Sigmoid colon (tissue), 4 donors: ENCODE results near the gene TMPRSS12.

Source experiments
- EP300 ChIP-seq, 4 donors: sonication (generic); formaldehyde crosslinking; IDR thresholded peaks; one replicate each; pipeline ENCODE4 v1.6.1; 2017; ENCODE audit warnings: antibody characterized with exemption in 4 of 4
- POLR2A ChIP-seq, 2 donors: fragments of 450-650 bp; IDR thresholded peaks; one replicate each; pipeline ENCODE4 v1.6.1; 2016; ENCODE audit warnings: antibody characterized with exemption in 2 of 2, mild to moderate bottlenecking in 2 of 2, moderate library complexity in 2 of 2
- POLR2AphosphoS5 ChIP-seq, 4 donors: sonication (generic); formaldehyde crosslinking; IDR thresholded peaks; one replicate each; pipeline ENCODE4 v1.6.1; 2017; ENCODE audit warnings: antibody characterized with exemption in 4 of 4
- TF ChIP-seq, protein P1 (sequence below), 4 experiments: fragments of 450-650 bp in 3 of 4; fragments of 200-600 bp in 1 of 4; IDR thresholded peaks; one replicate each; pipeline ENCODE4 v1.5.1; 2016 to 2019; ENCODE audit warnings: antibody characterized with exemption in 4 of 4, mild to moderate bottlenecking in 3 of 4, moderate library complexity in 2 of 4

DNA sequence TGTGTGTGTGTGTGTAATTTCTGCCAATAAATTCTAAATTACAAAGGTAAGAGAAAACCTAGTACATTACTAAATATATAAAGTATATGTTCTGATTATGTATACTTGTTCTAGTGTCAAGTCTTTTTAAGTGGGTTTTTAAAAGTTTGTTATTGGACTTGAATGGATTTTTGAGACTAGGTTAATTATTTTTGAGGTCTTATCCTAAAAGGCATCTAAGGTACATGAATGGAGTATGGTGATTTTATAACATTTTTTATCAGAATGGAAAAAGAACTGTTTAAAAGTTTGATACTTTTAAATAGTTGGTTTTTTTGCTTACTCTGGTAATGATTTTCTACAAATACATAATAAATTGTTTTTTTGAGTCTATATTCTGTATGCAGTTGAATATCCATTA lies 22.5 kb upstream of the TMPRSS12 start:
- TF ChIP-seq, protein P1, sequence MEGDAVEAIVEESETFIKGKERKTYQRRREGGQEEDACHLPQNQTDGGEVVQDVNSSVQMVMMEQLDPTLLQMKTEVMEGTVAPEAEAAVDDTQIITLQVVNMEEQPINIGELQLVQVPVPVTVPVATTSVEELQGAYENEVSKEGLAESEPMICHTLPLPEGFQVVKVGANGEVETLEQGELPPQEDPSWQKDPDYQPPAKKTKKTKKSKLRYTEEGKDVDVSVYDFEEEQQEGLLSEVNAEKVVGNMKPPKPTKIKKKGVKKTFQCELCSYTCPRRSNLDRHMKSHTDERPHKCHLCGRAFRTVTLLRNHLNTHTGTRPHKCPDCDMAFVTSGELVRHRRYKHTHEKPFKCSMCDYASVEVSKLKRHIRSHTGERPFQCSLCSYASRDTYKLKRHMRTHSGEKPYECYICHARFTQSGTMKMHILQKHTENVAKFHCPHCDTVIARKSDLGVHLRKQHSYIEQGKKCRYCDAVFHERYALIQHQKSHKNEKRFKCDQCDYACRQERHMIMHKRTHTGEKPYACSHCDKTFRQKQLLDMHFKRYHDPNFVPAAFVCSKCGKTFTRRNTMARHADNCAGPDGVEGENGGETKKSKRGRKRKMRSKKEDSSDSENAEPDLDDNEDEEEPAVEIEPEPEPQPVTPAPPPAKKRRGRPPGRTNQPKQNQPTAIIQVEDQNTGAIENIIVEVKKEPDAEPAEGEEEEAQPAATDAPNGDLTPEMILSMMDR (IDR thresholded peaks at IDR 0.05), result no peak
- no peak for TF ChIP-seq EP300 (IDR thresholded peaks at IDR 0.05)
- TF ChIP-seq POLR2AphosphoS5 (IDR thresholded peaks at IDR 0.05), result no peak
- no peak for TF ChIP-seq POLR2A (IDR thresholded peaks at IDR 0.05)
